Erythroblast (primary cell): ENCODE data around the gene WDFY1.

Experiments used
- DNase-seq, 2 experiments: peaks; one replicate each; lab custom pipeline; 2025; lab: John Stamatoyannopoulos, UW
- GATA1 ChIP-seq: IDR thresholded peaks from 2 replicates; pipeline ENCODE4 v1.6.1; 2011; ENCODE audit warnings: low read depth, mild to moderate bottlenecking, control low read depth, low read length, moderate library complexity
- POLR2A ChIP-seq: IDR thresholded peaks from 2 replicates; pipeline ENCODE4 v1.6.1; 2011; ENCODE audit warnings: mild to moderate bottlenecking, low read length

WDFY1 gene

DNA sequence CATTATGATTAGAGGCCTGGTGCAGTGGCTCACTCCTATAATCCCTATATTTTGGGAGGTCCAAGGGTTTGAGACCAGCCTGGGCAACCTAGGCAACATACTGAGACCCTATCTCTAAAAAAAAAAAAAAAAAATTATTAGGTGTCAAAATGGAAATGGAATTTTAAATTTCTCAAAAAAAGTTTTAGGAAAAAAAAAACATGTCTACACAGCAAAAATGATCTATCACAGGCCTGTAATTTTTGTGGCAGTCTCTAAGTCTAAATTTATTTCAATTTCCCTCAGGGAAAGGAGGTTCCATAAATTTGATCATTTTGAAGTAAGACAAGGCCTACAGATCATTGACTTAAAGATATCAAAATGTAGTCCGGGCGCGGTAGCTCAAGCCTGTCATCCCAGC, 28.5 kb upstream of the WDFY1 start:
- TF ChIP-seq POLR2A (no peak), GATA1 (no peak)
- no peak for DNase-seq

DNA sequence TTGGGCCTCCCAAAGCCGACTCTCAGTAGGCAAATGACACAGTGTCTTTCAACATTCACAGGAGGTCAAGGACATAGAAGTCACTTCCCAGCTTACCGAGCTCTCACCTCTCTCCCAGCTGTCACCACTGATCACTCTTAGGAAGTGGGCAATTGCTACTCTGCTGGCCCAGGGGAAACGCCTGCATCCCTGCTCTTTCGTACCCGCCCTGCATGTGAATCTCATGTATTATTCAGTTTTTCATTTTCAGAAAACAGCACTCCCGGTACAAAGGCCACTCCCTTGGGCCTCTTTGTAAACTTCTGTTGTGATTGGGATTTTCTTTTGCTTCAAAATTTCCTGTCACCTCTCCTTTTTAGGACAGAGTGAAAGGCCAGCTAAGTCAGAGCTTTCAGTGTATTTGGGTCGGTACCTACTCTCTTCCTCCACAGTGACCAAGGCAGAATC, 27.5 kb upstream of the WDFY1 start:
- no peak for DNase-seq
- no peak for TF ChIP-seq POLR2A
- TF ChIP-seq GATA1: no peak

DNA sequence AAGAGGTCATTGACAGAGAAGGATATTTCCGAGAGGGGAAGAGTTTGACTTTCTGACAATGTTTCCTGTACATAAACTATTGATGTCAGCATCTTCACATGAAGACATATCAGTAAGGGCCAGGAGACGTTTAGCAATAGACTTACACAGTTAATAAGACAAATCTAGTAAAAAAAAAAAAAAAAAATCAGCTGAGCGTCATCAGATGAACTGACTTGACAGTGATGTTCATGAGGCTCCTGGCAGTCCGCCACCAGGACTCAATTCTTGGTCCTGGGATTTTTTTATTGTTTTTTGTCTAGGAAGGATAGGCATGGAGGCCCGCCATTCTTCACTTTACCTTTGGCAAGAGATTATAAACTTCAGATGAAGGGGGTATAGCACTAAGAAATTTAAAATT, 26.6 kb upstream of the WDFY1 start:
- TF ChIP-seq POLR2A (no peak), GATA1 (no peak)

DNA sequence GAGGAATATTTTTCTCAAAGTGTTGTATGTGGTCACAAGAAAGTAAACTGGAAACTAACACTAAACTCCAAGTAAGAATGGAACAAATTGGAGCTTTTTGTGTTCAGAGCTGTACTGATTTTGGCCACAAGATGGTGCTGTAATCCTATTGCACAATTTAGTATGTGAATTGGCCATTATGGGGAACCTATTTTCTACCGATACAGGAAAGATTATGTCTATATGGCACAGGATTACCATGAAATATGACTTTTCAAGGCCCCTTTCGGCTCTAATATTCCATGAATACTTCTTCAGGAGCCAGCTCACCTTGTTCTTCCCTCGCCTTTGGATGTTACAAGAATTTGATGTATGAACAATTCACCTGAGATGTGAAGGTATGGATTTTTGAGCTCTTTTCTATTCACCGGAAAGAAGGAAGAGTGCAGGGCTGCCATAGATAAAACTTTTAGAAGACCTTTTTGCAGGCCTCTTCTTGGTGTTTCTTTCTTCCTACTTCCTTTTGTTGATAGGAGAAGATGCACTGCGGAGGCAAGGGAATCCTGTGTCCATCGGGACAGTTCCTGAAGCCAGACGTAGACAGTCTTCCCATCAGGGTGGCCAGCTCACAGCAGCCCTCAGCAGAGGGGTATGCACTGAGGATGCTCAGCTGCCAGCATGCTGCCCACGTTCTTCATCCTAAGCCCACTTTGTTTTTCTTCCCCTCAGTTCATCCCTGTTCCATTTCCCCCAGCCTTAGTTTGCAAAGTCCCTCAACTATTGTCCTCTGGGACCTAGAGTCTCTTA, 25.4 kb upstream of the WDFY1 start:
- DNase-seq: peak; percentile 60 to 83
- TF ChIP-seq POLR2A (no peak), GATA1 (no peak)

More for the DNA sequence above, 26.6 kb upstream of the WDFY1 start:
- DNase-seq: no peak

DNA sequence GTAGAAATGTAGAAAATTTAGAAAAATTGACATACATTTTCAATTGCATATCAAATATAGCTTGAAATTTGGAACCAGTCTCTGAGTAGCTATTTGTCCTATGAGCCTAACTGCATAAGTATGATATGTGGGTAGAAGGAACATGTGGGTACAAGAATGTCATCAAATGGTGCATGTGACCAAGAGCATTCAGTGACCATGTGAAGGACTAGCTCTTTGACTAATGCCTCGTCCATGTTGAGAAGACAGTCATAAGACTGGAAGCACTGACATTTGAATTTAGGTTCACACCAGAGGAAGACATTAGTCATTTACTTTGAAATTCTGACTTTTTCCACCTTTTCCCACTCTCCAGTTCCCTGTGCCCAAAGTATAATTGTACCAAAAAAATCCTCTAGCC, 24.7 kb upstream of the WDFY1 start:
- TF ChIP-seq GATA1: no peak
- no peak for TF ChIP-seq POLR2A
- peak in 1 of 2 experiments; percentile 22 for DNase-seq

DNA sequence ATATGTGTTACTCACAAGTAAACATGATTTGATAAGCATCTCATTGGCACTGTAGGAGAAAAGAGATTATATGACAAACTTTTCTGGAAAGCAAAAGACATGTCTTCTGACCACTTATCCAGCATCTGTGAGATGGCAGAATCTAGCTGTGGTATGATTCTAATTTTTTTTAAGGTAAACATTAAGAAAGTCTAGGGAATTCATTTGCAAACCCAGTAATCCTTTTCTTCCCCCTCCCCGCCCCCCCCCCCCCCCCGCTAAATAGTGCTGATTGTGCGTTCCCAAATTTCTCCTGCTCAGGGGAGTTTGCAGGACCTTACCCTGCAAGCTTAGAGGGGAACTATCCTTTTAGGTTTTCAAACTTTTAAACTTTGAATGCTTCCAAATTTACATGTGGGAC, 24.2 kb upstream of the WDFY1 start:
- TF ChIP-seq POLR2A (no peak), GATA1 (no peak)
- no peak for DNase-seq

DNA sequence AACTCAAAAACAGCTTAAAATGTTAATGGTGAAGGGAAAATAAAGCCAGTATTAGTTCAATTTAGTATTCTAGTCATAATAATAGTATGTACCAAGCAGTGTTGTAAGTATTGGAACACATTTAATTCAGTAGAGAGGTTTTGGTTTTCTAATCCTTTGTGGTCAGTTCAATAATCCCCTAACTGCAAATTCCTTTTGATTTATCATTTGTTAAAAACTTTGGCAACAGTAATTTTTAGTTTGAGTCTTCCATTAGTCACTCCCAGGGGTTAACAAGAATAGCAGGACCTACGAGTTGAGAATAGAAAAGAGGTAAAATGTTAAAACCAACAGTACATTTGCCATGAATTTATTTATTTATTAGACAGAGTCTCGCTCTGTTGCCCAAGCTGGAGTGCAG, 22.8 kb upstream of the WDFY1 start:
- DNase-seq: no peak

DNA sequence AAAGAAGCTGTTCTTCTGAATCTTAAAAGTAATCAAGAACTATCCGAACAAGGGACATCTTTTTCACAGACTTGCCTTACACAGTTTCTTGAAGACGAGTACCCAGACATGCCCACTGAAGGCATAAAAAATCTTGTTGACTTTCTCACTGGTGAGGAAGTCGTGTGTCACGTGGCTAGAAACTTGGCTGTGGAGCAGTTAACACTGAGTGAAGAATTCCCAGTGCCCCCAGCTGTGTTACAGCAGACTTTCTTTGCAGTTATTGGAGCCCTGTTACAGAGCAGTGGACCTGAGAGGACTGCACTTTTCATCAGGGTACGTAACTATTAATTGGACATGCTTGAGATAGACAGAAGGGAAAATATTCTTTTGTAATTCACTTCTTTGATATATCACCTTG, 14.6 kb upstream of the WDFY1 start:
- no peak for DNase-seq
- TF ChIP-seq POLR2A: no peak
- no peak for TF ChIP-seq GATA1

More for the DNA sequence above, 22.8 kb upstream of the WDFY1 start:
- TF ChIP-seq POLR2A (no peak), GATA1 (no peak)

DNA sequence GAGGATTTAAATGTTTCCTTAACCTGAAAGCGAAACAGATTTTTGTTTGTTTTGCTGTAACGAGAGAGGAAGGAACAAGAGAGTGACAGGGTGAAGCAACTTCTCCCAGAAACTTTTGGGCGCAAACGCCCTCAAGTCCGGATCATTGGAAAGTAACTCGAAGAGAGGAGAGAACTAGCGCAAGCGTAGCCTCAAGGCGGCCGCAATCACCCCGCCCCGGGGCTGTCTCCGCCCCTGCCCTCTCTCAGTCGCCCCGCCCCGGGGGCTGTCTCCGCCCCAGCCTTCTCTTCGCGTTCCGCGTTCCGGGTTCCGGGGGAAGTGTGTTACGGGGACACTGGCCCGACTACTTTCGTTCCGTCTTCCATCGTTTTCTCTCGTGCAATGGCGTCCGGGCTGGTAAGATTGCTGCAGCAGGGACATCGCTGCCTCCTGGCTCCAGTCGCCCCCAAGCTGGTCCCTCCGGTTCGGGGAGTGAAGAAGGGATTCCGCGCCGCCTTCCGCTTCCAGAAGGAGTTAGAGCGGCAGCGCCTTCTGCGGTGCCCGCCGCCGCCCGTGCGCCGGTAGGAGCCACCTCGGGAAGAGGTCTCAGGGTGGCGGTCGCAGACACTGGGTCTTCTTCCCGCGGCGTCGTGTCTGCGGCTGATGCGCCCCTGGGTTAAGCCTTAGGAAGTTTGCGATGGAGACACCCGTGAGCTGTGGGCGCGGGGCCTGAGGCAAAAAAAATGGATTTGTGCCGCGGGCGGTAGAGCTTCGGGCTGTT, 12.1 kb upstream of the WDFY1 start, which contains the start of gene MRPL44:
MRPL44 (plus strand) TSS at position 372 of the 760 bp plus-strand sequence; CDS start at position 382, 10 bp downstream.
- DNase-seq: peak; percentile 95 to 98
- TF ChIP-seq GATA1 (no peak), POLR2A (peak; percentile 83)

DNA sequence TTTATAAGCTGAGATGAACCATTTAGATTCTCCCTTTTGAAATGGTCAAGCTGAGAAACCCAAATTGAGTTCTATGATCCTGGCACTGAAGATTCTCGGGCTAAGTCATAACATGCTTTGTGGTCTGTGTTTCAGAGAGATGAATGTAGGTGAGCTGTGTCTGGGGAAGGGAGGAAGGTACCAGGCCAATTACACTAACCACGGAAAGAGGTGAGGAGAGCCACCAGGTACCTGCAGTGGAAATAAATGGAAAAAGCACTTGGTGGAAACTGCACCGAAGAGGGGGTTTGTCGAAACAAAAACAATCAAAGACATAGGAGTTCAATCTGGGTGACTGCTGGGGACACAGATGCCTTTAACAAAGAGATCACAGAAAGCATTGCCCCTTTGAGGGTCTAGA, 11.2 kb upstream of the WDFY1 start:
- TF ChIP-seq POLR2A: no peak
- no peak for TF ChIP-seq GATA1
- no peak for DNase-seq

DNA sequence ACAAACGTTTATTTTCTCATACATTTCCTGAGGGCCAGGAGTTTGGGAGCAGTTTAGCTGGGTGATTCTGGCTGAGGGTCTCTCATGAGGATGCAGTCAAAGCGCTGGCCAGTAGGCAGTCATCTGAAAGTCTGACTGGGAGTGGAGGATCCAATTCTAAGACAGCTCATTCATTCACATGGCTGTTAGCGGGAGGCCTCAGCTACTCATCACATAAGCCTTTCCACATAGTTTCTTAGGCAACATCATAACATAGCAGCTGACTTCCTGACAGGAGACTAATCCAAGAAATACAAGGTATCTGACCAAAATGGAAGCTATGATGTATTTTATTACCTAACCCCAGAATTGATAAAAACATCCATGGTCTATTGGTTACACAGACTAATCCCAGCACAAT, 9.3 kb upstream of the WDFY1 start:
- DNase-seq: no peak
- TF ChIP-seq POLR2A: no peak
- no peak for TF ChIP-seq GATA1

DNA sequence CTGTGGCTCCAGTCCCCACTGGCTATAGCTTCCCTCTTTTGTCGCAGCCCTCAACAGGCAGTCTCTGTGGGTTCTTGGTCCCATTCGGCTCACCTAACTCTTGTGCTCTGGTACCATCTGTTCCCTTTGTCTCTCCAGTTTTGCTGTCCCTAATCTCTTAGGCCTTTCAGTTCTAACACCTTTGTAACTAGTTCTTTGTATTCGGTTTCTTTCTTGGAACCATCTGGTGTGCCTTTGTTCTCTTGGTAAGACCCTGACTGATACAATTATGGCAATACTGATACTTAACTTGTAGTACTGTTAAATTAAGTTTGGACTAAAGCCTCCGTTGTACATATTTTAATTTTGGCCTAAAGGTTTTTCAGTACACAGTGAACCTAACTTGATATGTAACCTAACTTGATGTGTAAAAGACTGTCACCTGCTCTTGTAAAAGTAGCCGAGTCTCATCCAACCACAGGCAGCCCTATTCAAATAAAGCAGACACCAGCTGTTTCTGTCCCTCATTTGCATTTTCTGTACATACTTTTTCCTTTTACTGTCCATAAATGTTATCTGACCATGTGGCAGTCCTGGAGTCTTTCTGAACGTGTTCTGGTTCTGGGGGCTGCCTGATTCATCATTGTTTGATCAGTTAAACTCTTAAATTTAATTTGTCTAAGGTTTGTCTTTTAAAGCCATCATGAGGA, 7.3 kb upstream of the WDFY1 start:
- TF ChIP-seq GATA1: no peak
- TF ChIP-seq POLR2A: no peak

DNA sequence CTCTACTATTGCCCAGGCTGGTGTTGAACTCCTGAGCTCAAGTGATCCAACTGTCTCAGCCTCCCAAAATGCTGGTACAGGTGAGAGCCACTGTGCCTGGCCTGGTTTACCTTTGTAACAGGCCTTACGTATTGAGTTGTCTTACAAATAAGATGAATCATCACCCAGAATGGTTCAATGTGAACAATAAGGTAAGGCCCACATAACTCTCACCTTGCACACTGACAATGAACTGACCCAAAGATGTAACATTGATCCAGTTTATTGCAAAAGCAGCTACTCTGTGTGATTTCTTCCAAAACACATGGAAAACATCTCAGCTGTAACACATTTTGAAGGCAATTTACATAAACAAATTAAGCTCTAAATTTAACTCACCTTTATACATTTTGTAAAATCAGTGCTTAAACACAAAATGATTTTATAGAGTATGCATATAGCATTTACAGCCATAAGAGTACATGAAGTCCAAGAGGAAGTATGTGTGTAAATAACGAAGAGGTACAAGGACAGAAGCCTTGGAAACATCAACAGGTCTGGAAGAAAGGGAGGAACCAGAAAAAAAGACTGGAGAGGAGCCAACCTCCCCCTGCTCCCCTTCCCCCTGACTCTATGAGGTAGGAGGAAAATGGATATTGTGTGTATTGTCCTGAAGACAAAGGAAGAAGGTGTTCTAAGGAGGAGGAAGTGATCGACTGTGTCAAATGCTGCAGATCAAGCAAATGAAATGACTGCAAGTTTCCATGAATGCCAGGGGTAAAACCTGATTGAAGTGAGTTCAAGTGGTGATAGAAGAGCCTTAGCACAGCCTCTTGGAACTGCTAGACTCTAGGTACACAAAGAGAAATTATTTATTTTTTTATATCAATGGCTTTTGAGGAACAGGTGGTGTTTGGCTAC, 5.6 kb upstream of the WDFY1 start:
- no peak for DNase-seq
- no peak for TF ChIP-seq GATA1
- TF ChIP-seq POLR2A: no peak

More for the DNA sequence above, 7.3 kb upstream of the WDFY1 start:
- no peak for DNase-seq
